Activated B cell treated with CpG ODN at 0.5 μM for 24 hours (primary cell): ENCODE measurements around the gene NAT9. TPM values are rescaled to one million over a fixed set of nuclear protein-coding genes. Genes with fewer than 3 reads are reported as not detected.

Experiments
- ATAC-seq: fragments of 200-7000 bp; cut with Tn5 transposase; one replicate; pipeline ENCODE4 v1.10.0; 2021; ENCODE audit warnings: low read depth, mild to moderate bottlenecking, moderate library complexity
- CTCF ChIA-PET: fragments of 350-600 bp; sonication (Branson Sonifier 250); formaldehyde crosslinking; loops from one replicate; lab custom pipeline; 2021; ENCODE audit warnings: antibody characterized with exemption; lab: Charles Lee
- POLR2A ChIA-PET: fragments of 350-600 bp; sonication (Branson Sonifier 250); formaldehyde crosslinking; loops from one replicate; lab custom pipeline; 2021; ENCODE audit warnings: antibody characterized with exemption; lab: Charles Lee
- DNase-seq: peaks from one replicate; pipeline ENCODE4 v3.0.0; 2022
- H3K27ac Mint-ChIP-seq: one replicate; pipeline ENCODE4 v1.8.0; 2020; ENCODE audit warnings: mixed read lengths
- H3K27me3 Mint-ChIP-seq: one replicate; pipeline ENCODE4 v1.8.0; 2021; ENCODE audit warnings: mixed read lengths
- H3K36me3 Mint-ChIP-seq: one replicate; pipeline ENCODE4 v1.8.0; 2021; ENCODE audit warnings: low read depth, mixed read lengths
- H3K4me1 Mint-ChIP-seq: one replicate; pipeline ENCODE4 v1.8.0; 2021; ENCODE audit warnings: mixed read lengths
- H3K4me3 Mint-ChIP-seq: one replicate; pipeline ENCODE4 v1.8.0; 2020; ENCODE audit warnings: mild to moderate bottlenecking, mixed read lengths
- H3K9me3 Mint-ChIP-seq: one replicate; pipeline ENCODE4 v1.8.0; 2020; ENCODE audit warnings: mixed read lengths
- intact Hi-C: fragments of 100-400 bp; cut with micrococcal nuclease; formaldehyde crosslinking; loops from one replicate; pipeline ENCODE4 v1.15.1; 2024
- total RNA-seq: library from RNA; stranded (reverse); gene quantifications from 2 replicates; pipeline ENCODE4 v1.2.3, GENCODE V29; 2022
- TF ChIP-seq, protein P1 (sequence below): fragments of 200-600 bp; IDR thresholded peaks from one replicate; pipeline ENCODE4 v1.8.0; 2022; ENCODE audit warnings: antibody characterized with exemption, mild to moderate bottlenecking

Gene NAT9
- total RNA-seq, 1 donor from 2014 or later, result 79.7 TPM

GRCh38 chr17:74738051-74738996 is 37.8 kb downstream of the NAT9 start:
- no peaks in the 10 kb centered on the region for H3K36me3 Mint-ChIP-seq
- intact Hi-C loops, result loop anchor here (10.0 kb wide), 1 partner anchor 304 kb away; the partner anchor contains the start of gene GPRC5C
- DNase-seq (peak; percentile 44), ATAC-seq (peak; percentile 44)
- POLR2A ChIA-PET, result interaction anchor here (0.5 to 4.7 kb wide), 11 partner anchors 10 to 1328 kb away, joined by 3 to 76 read pairs (median 4); partner anchors contain the start of genes FDXR, MRPL58, NAT9 and NHERF1
- H3K4me3 Mint-ChIP-seq, result peak overlapping the region; percentile 85
- H3K27me3 Mint-ChIP-seq, result no peaks in the 10 kb centered on the region
- TF ChIP-seq, protein P1, sequence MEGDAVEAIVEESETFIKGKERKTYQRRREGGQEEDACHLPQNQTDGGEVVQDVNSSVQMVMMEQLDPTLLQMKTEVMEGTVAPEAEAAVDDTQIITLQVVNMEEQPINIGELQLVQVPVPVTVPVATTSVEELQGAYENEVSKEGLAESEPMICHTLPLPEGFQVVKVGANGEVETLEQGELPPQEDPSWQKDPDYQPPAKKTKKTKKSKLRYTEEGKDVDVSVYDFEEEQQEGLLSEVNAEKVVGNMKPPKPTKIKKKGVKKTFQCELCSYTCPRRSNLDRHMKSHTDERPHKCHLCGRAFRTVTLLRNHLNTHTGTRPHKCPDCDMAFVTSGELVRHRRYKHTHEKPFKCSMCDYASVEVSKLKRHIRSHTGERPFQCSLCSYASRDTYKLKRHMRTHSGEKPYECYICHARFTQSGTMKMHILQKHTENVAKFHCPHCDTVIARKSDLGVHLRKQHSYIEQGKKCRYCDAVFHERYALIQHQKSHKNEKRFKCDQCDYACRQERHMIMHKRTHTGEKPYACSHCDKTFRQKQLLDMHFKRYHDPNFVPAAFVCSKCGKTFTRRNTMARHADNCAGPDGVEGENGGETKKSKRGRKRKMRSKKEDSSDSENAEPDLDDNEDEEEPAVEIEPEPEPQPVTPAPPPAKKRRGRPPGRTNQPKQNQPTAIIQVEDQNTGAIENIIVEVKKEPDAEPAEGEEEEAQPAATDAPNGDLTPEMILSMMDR, result no peak
- H3K4me1 Mint-ChIP-seq, result peaks cover 65% of the 10 kb centered on the region
- CTCF ChIA-PET, result interaction anchor here (0.6 to 6.5 kb wide), 14 partner anchors 8 to 359 kb away, joined by 3 to 187 read pairs (median 8); partner anchors contain the start of genes CD300H and NAT9
- no peaks in the 10 kb centered on the region for H3K9me3 Mint-ChIP-seq
- H3K27ac Mint-ChIP-seq, result peak overlapping the region; percentile 88

- TF ChIP-seq, protein P1, result no peak
- peak overlapping the region; percentile 88 for H3K27ac Mint-ChIP-seq
- H3K4me3 Mint-ChIP-seq, result peak overlapping the region; percentile 85
- peaks cover 56% of the 10 kb centered on the region for H3K4me1 Mint-ChIP-seq
- ChIA-PET POLR2A (interaction anchor here (0.6 to 4.7 kb wide), 16 partner anchors 11 to 1329 kb away, joined by 3 to 76 read pairs (median 4); partner anchors contain the start of genes FDXR, MRPL58, NAT9 and NHERF1), CTCF (interaction anchor here (0.8 to 6.5 kb wide), 17 partner anchors 9 to 357 kb away, joined by 3 to 187 read pairs (median 7); partner anchors contain the start of genes CD300H and NAT9)
- no peaks in the 10 kb centered on the region for H3K36me3 Mint-ChIP-seq
- peak; percentile 45 for DNase-seq
- ATAC-seq, result peak; percentile 1
- H3K27me3 Mint-ChIP-seq, result no peaks in the 10 kb centered on the region
- H3K9me3 Mint-ChIP-seq, result no peaks in the 10 kb centered on the region
- intact Hi-C loops, result loop anchor here (2.0 to 10.0 kb wide), 2 partner anchors 49 to 303 kb away; partner anchors contain the start of gene GPRC5C
Observed at GRCh38 chr17:74737299-74738050, 38.7 kb downstream of the NAT9 start.

GRCh38 chr17:74736513-74737298 is 39.4 kb downstream of the NAT9 start, which contains the start of gene RAB37:
Gene RAB37 (plus strand): TSS chr17:74737256. CDS start chr17:74737273, 17 bp downstream.
- Mint-ChIP-seq H3K36me3 (no peaks in the 10 kb centered on the region), H3K4me1 (peaks cover 49% of the 10 kb centered on the region), H3K27ac (peak within 1 kb of the TSS; percentile 88), H3K4me3 (peak within 1 kb of the TSS; percentile 85), H3K27me3 (no peaks in the 10 kb centered on the region), H3K9me3 (no peaks in the 10 kb centered on the region)
- POLR2A ChIA-PET, result interaction anchor here (0.5 to 4.7 kb wide), 23 partner anchors 11 to 579 kb away, joined by 3 to 76 read pairs (median 3); partner anchors contain the start of genes CD300LF, FDXR, MRPL58 and NHERF1
- ATAC-seq (peak; percentile 73), DNase-seq (peak; percentile 74)
- TF ChIP-seq, protein P1, result no peak
- intact Hi-C loops, result loop anchor here (1.0 to 10.0 kb wide), 4 partner anchors 48 to 302 kb away; partner anchors contain the start of gene GPRC5C
- CTCF ChIA-PET, result interaction anchor here (0.6 to 6.5 kb wide), 24 partner anchors 10 to 357 kb away, joined by 3 to 187 read pairs (median 6); partner anchors contain the start of genes CD300H, CD300LF and NAT9

DNA sequence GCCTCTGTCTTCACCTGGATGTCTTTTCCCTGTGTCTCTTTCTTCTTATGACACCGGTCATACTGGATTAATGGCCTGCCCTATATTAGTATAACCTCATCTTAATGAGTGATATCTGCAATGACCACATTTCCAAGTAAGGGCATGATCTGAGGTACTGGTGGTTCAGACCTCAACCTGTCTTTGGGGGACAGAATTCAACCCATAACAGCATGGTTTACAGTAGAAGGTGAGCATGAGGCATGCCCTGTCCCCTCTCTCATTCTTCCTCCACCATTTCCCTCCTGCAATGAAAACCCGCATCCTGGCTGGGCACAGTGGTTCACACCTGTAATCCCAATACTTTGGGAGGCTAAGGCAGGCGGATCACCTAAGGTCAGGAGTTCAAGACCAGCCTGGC is 41.9 kb downstream of the NAT9 start:
- TF ChIP-seq, protein P1, result no peak
- ChIA-PET CTCF (interaction anchor here (0.6 to 6.5 kb wide), 2 partner anchors 10 to 77 kb away, joined by 3 to 187 read pairs; no protein-coding TSS in a partner anchor), POLR2A (interaction anchor here (0.9 to 4.7 kb wide), 2 partner anchors 14 to 70 kb away, joined by 3 to 76 read pairs; partner anchors contain the start of gene NHERF1)
- Mint-ChIP-seq H3K9me3 (no peaks in the 10 kb centered on the region), H3K4me3 (no peak overlapping the region), H3K36me3 (no peaks in the 10 kb centered on the region), H3K4me1 (peaks cover 40% of the 10 kb centered on the region), H3K27ac (peak overlapping the region; percentile 5), H3K27me3 (no peaks in the 10 kb centered on the region)
- no peak for ATAC-seq
- intact Hi-C loops, result loop anchor here (10.0 kb wide), 1 partner anchor 299 kb away; the partner anchor contains the start of gene GPRC5C
- no peak for DNase-seq
